ENCODE measurements around the gene THSD4.
"Not testable (repeated sequence)": the region's sequence is repeated elsewhere in the genome, so short reads cannot be mapped to it uniquely, and the experiment has no call there.

THSD4 gene

DNA sequence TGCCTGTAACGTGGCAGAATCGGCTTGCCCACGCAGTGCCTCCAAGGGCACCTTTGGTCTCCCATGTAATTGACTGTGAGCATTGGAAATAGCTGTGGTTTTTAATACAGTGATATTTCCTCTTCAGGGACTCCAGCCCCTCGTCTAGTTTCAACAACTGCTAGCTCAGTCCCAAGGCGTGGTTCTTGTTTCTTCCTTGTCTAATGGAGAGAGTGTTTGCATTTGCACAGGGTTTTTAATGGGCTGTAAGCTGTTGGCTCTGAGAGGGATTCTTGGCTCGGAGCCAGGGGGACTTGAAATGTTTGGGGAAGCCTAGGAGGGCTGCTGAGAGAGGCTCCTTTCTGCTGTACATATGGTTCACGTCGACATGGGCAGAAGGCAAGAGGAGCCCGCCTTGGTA is 86.2 kb downstream of the THSD4 start:
- DNase-seq (ENCODE audit: extremely low read depth, low read depth): no peak
- no peak overlapping the region for H3K4me3 ChIP-seq (replicated peaks; ENCODE audit: low read depth, low read length)
- TF ChIP-seq CTCF (IDR thresholded peaks at IDR 0.05; ENCODE audit: low read depth, low read length, missing control alignments): no peak

- TF ChIP-seq CTCF (IDR thresholded peaks at IDR 0.05; ENCODE audit: low read depth, low read length, missing control alignments): no peak
- no peak overlapping the region for H3K4me3 ChIP-seq (replicated peaks; ENCODE audit: low read depth, low read length)
- DNase-seq (ENCODE audit: extremely low read depth, low read depth): no peak
Observed at GRCh38 chr15:71202712-71203111, 87.4 kb downstream of the THSD4 start.

- TF ChIP-seq CTCF (IDR thresholded peaks at IDR 0.05; ENCODE audit: low read depth, low read length, missing control alignments): no peak
- no peak overlapping the region for H3K4me3 ChIP-seq (replicated peaks; ENCODE audit: low read depth, low read length)
- no peak for DNase-seq (ENCODE audit: extremely low read depth, low read depth)
Observed at GRCh38 chr15:71203586-71204474, 88.6 kb downstream of the THSD4 start.

- TF ChIP-seq CTCF (IDR thresholded peaks at IDR 0.05; ENCODE audit: low read depth, low read length, missing control alignments): no peak
- no peak for DNase-seq (ENCODE audit: extremely low read depth, low read depth)
- H3K4me3 ChIP-seq (replicated peaks; ENCODE audit: low read depth, low read length): no peak overlapping the region
Observed at GRCh38 chr15:71207141-71207540, 91.9 kb downstream of the THSD4 start.

- no peak overlapping the region for H3K4me3 ChIP-seq (replicated peaks; ENCODE audit: low read depth, low read length)
- TF ChIP-seq CTCF (IDR thresholded peaks at IDR 0.05; ENCODE audit: low read depth, low read length, missing control alignments): no peak
- no peak for DNase-seq (ENCODE audit: extremely low read depth, low read depth)
Observed at GRCh38 chr15:71212146-71212545, 96.9 kb downstream of the THSD4 start.

GRCh38 chr15:71213943-71214342 is 98.7 kb downstream of the THSD4 start:
- not testable (repeated sequence) for H3K4me3 ChIP-seq (replicated peaks; ENCODE audit: low read depth, low read length); DNase-seq (ENCODE audit: extremely low read depth, low read depth)

DNA sequence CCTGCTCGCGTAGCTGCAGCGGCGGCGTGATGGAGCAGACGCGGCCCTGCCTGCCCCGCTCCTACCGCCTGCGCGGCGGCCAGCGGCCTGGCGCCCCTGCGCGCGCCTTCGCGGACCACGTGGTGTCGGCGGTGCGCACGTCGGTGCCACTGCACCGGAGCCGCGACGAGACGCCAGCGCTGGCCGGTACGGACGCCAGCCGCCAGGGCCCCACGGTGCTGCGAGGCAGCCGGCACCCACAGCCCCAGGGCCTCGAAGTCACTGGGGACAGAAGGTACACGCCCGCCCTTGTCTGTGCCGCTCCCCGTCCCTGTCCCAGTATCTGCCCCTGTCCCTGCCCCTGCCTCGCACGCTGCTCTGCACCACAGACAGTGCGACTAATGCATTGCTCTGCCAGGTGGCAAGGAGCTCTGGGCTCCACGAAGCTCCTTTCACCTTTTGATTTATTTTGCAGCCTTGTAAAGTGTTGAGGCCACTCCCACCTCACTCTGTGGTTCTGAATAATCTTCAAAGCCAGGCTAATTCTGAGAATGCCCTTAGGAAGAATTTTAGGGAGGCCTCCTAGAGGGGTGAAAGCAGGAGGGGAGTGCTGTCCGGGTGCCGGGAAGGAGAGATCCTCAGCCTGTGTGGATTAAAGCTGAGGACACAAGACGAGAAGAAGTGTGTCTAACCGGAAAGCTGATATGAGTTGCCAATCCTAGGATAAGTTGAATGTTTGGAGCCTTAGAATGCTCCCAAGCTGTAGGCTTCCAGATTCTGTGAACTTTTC is 100.0 kb downstream of the THSD4 start:
- no peak overlapping the region for H3K4me3 ChIP-seq (replicated peaks; ENCODE audit: low read depth, low read length)
- TF ChIP-seq CTCF (IDR thresholded peaks at IDR 0.05; ENCODE audit: low read depth, low read length, missing control alignments): no peak
- no peak for DNase-seq (ENCODE audit: extremely low read depth, low read depth)
